ENCODE results near the gene COL9A3. TPM values are rescaled to one million over a fixed set of nuclear protein-coding genes. Genes with fewer than 3 reads are reported as not detected.

Gene COL9A3
- polyA plus RNA-seq, 2 of the 4 experiments (the other 2 are of a cell fraction): 0.41 to 0.49 TPM

GRCh38 chr20:62787321-62787720, 29.5 kb upstream of the COL9A3 start:
- DNase-seq (ENCODE audit: low read depth in 1 of 2, low spot score in 1 of 2) (no peak), ATAC-seq (no peak), FAIRE-seq (no peak)
- Histone ChIP-seq H3K9me3 (no peaks in the 10 kb centered on the region), H3K4me2 (no peak overlapping the region), H3K27ac (no peak overlapping the region), H3K4me1 (peaks cover 3% of the 10 kb centered on the region; the same call in 1 of the 3 replicates), H3K4me3 (no peak overlapping the region)
- POLR2A ChIA-PET: no interaction called here
- CTCF ChIA-PET: interaction anchor here (1.4 to 10.3 kb wide), 3 partner anchors 83 to 127 kb away, joined by 3 to 311 read pairs (median 250); partner anchors contain the start of gene NTSR1
- TF ChIP-seq SREBF2 (IDR thresholded peaks at IDR 0.05): no peak
- WGBS (ENCODE audit: missing lambda C conversion rate): 53% methylated on average over 7 of the region's 7 CpGs

- DNase-seq (ENCODE audit: low read depth in 1 of 2, low spot score in 1 of 2) (no peak), FAIRE-seq (no peak), ATAC-seq (no peak)
- ChIA-PET POLR2A (no interaction called here), CTCF (interaction anchor here (0.9 to 10.3 kb wide), 6 partner anchors 8 to 128 kb away, joined by 3 to 311 read pairs (median 4); partner anchors contain the start of gene NTSR1)
- TF ChIP-seq CHD4 (IDR thresholded peaks at IDR 0.05; ENCODE audit: borderline replicate concordance) (no peak), NR3C1 (IDR thresholded peaks at IDR 0.05) (no peak), ZSCAN20 (CRISPR knock-in tag; IDR thresholded peaks at IDR 0.05) (no peak), PHF8 (IDR thresholded peaks at IDR 0.05; ENCODE audit: borderline replicate concordance, low read depth) (no peak), RAD21 (conservative IDR thresholded peaks at IDR 0.05 in 1 of 2, IDR thresholded peaks at IDR 0.05 in 1 of 2) (no peak), HOXA7 (CRISPR knock-in tag; IDR thresholded peaks at IDR 0.05) (no peak), HEYL (CRISPR knock-in tag; IDR thresholded peaks at IDR 0.05) (no peak), TFCP2L1 (CRISPR knock-in tag; IDR thresholded peaks at IDR 0.05) (no peak), MYC (IDR thresholded peaks at IDR 0.05; ENCODE audit: borderline replicate concordance, low read length) (no peak), POLR2AphosphoS2 (conservative IDR thresholded peaks at IDR 0.05; ENCODE audit: low read length) (no peak), RNF2 (IDR thresholded peaks at IDR 0.05; ENCODE audit: borderline replicate concordance, low read depth) (no peak), HOXB13 (CRISPR knock-in tag; IDR thresholded peaks at IDR 0.05; ENCODE audit: low read depth) (no peak), TP53 (CRISPR knock-in tag; IDR thresholded peaks at IDR 0.05) (no peak), CBX8 (IDR thresholded peaks at IDR 0.05) (no peak)
- no peak overlapping the region for H3K4me2 ChIP-seq
- no peaks in the 10 kb centered on the region for H3K9me3 ChIP-seq
- no peak overlapping the region for H3K4me3 ChIP-seq
- H3K27ac ChIP-seq: no peak overlapping the region
- 69% methylated on average over 5 of the region's 5 CpGs for WGBS (ENCODE audit: missing lambda C conversion rate)
- peaks cover 3% of the 10 kb centered on the region; the same call in 1 of the 3 replicates for H3K4me1 ChIP-seq
Observed at GRCh38 chr20:62787866-62788265, 29.0 kb upstream of the COL9A3 start.

- no peak overlapping the region for H3K27ac ChIP-seq
- FAIRE-seq (no peak), DNase-seq (ENCODE audit: low read depth in 1 of 2, low spot score in 1 of 2) (no peak), ATAC-seq (no peak)
- ChIA-PET CTCF (interaction anchor here (0.6 to 10.3 kb wide), 11 partner anchors 9 to 142 kb away, joined by 3 to 311 read pairs (median 4); partner anchors contain the start of gene NTSR1), POLR2A (interaction anchor here (0.7 kb wide), 1 partner anchor 82 kb away, joined by 3 read pairs; no protein-coding TSS in a partner anchor)
- no peak for TF ChIP-seq HOXA7 (CRISPR knock-in tag; IDR thresholded peaks at IDR 0.05)
- no peak for TF ChIP-seq MAZ (IDR thresholded peaks at IDR 0.05; ENCODE audit: borderline replicate concordance, low read depth, low read length)
- no peak for TF ChIP-seq POLR2A (IDR thresholded peaks at IDR 0.05; ENCODE audit: low read length)
- no peak for TF ChIP-seq RNF2 (IDR thresholded peaks at IDR 0.05; ENCODE audit: borderline replicate concordance, low read depth)
- no peak for TF ChIP-seq TP53 (CRISPR knock-in tag; IDR thresholded peaks at IDR 0.05)
- TF ChIP-seq HOXB13 (CRISPR knock-in tag; IDR thresholded peaks at IDR 0.05; ENCODE audit: low read depth): no peak
- TF ChIP-seq ZC3H11A (IDR thresholded peaks at IDR 0.05): no peak
- no peak for TF ChIP-seq USF2 (IDR thresholded peaks at IDR 0.05)
- no peak for TF ChIP-seq BCL3 (IDR thresholded peaks at IDR 0.05)
- TF ChIP-seq FOSB (CRISPR knock-in tag; IDR thresholded peaks at IDR 0.05): no peak
- no peak for TF ChIP-seq SMC3 (IDR thresholded peaks at IDR 0.05)
- TF ChIP-seq CBX2 (IDR thresholded peaks at IDR 0.05; ENCODE audit: borderline replicate concordance, low read depth): no peak
- TF ChIP-seq MAX (IDR thresholded peaks at IDR 0.05): no peak
- TF ChIP-seq MYC (IDR thresholded peaks at IDR 0.05; ENCODE audit: borderline replicate concordance, low read length): no peak
- TF ChIP-seq ELK1 (IDR thresholded peaks at IDR 0.05; ENCODE audit: low read depth, low read length): no peak
- no peak for TF ChIP-seq NR3C1 (IDR thresholded peaks at IDR 0.05)
- no peak for TF ChIP-seq EHMT2 (IDR thresholded peaks at IDR 0.05; ENCODE audit: low read depth)
- H3K4me2 ChIP-seq: no peak overlapping the region
- no peaks in the 10 kb centered on the region for H3K9me3 ChIP-seq
- 72% methylated on average over 12 of the region's 15 CpGs for WGBS (ENCODE audit: missing lambda C conversion rate)
- peaks cover 5% of the 10 kb centered on the region for H3K4me1 ChIP-seq
- no peak overlapping the region for H3K4me3 ChIP-seq
Observed at GRCh38 chr20:62788607-62789006, 28.2 kb upstream of the COL9A3 start.

Measured in A549 (cell line).